GM12878 (cell line): ENCODE results near the gene MXRA8. TPM values are rescaled to one million over a fixed set of nuclear protein-coding genes. Genes with fewer than 3 reads are reported as not detected.
A peak's percentile ranks its signal among the peaks of the same experiment; 100 is the strongest.

Source experiments
- BCL11A ChIP-seq: IDR thresholded peaks from 2 replicates; pipeline ENCODE4 v1.6.1; 2011; ENCODE audit warnings: low read depth, low read length
- BHLHE40 ChIP-seq, 2 experiments: fragments of 450-650 bp in 1 of 2; IDR thresholded peaks; 2 replicates each; pipeline ENCODE4 v1.6.1; 2011 to 2017; ENCODE audit warnings: low read depth in 2 of 2, borderline replicate concordance in 1 of 2, improper control_type of control experiment in 1 of 2, low read length in 1 of 2, mild to moderate bottlenecking in 1 of 2
- CHD1 ChIP-seq: IDR thresholded peaks from 2 replicates; pipeline ENCODE4 v1.6.1; 2012; ENCODE audit warnings: low read depth, low read length, improper control_type of control experiment
- CHD2 ChIP-seq: IDR thresholded peaks from 2 replicates; pipeline ENCODE4 v1.6.1; 2011; ENCODE audit warnings: low read depth, low read length, improper control_type of control experiment, borderline replicate concordance
- CUX1 ChIP-seq: IDR thresholded peaks from 2 replicates; pipeline ENCODE4 v1.6.1; 2012; ENCODE audit warnings: improper control_type of control experiment, low read depth, low read length; ENCODE audit not compliant: insufficient replicate concordance
- E2F4 ChIP-seq: IDR thresholded peaks from 2 replicates; pipeline ENCODE4 v1.6.1; 2012; ENCODE audit warnings: low read depth, low read length, improper control_type of control experiment
- JUNB ChIP-seq: IDR thresholded peaks from 2 replicates; pipeline ENCODE4 v1.6.1; 2016; ENCODE audit warnings: antibody characterized with exemption, mild to moderate bottlenecking
- KAT2A ChIP-seq: conservative IDR thresholded peaks from 2 replicates; pipeline ENCODE4 v1.6.1; 2011; ENCODE audit warnings: low read depth, low read length; ENCODE audit not compliant: control insufficient read depth
- MTA3 ChIP-seq: IDR thresholded peaks from 2 replicates; pipeline ENCODE4 v1.6.1; 2012; ENCODE audit warnings: low read length, inconsistent platforms, borderline replicate concordance
- RB1 ChIP-seq: fragments of 450-650 bp; formaldehyde crosslinking; IDR thresholded peaks from 2 replicates; pipeline ENCODE4 v1.6.1; 2017; ENCODE audit warnings: mild to moderate bottlenecking, borderline replicate concordance
- RBBP5 ChIP-seq: fragments of 200-600 bp; sonication (generic); conservative IDR thresholded peaks from 2 replicates; pipeline ENCODE4 v1.6.1; 2016
- RCOR1 ChIP-seq: conservative IDR thresholded peaks from 2 replicates; pipeline ENCODE4 v1.6.1; 2012; ENCODE audit warnings: low read depth, low read length, improper control_type of control experiment
- TBL1XR1 ChIP-seq: IDR thresholded peaks from 2 replicates; pipeline ENCODE4 v1.6.1; 2012; ENCODE audit warnings: low read depth, low read length, improper control_type of control experiment
- ZNF217 ChIP-seq: fragments of 450-650 bp; IDR thresholded peaks from 2 replicates; pipeline ENCODE4 v1.6.1; 2017; ENCODE audit warnings: antibody characterized with exemption, mild to moderate bottlenecking
- polyA plus RNA-seq, 11 experiments: library from polyadenylated mRNA; depleted of rRNA in 4 of 11; unstranded in 6 of 11; stranded (reverse) in 5 of 11; fragments of >200 nt; fragmentation: Nextera tagmentation in 4 of 11; fragmentation: Illumina TruSeq in 1 of 11; extraction: Ambion mirVana in 4 of 11; extraction: Trizol in 1 of 11; gene quantifications; 1 replicate in 1 of 11; 2 replicates in 10 of 11; pipeline versions ENCODE4 v1.2.1 to v1.2.3, GENCODE V29; 2011 to 2016; ENCODE audit warnings: inconsistent platforms in 2 of 11, missing spikeins in 2 of 11, low read depth in 1 of 11
- total RNA-seq, 4 experiments: library from RNA; depleted of rRNA in 3 of 4; stranded (reverse); fragments of >200 nt in 3 of 4; fragmentation: Illumina TruSeq in 1 of 4; extraction: Trizol in 1 of 4; gene quantifications; 2 replicates each; pipeline versions ENCODE4 v1.2.1 to v1.2.3, GENCODE V29; 2013 to 2021
- TF ChIP-seq, protein P1 (sequence below): fragments of 450-650 bp; IDR thresholded peaks from 2 replicates; pipeline ENCODE4 v1.6.1; 2016; ENCODE audit warnings: mild to moderate bottlenecking
- TF ChIP-seq, protein P2 (sequence below): fragments of 450-650 bp; IDR thresholded peaks from 2 replicates; pipeline ENCODE4 v1.6.1; 2017; ENCODE audit warnings: antibody characterized with exemption, mild to moderate bottlenecking, moderate library complexity
- TF ChIP-seq, protein P3 (sequence below): IDR thresholded peaks from 2 replicates; pipeline ENCODE4 v1.6.1; 2011; ENCODE audit warnings: borderline replicate concordance, low read depth, mild to moderate bottlenecking, moderate library complexity, low read length; ENCODE audit not compliant: insufficient read depth, poor library complexity, severe bottlenecking

MXRA8 gene
- total and polyA plus RNA-seq, 10 of the 15 experiments (the other 5 are each of a cell fraction or from before 2014, with no cell fraction given), result 0.11 to 0.54 (median 0.21) TPM; not detected in 6

- no peak for TF ChIP-seq CUX1
- no peak for TF ChIP-seq JUNB
- no peak for TF ChIP-seq CHD2
- no peak for TF ChIP-seq E2F4
- TF ChIP-seq ZNF217, result no peak
- TF ChIP-seq TBL1XR1, result no peak
- TF ChIP-seq, protein P1, sequence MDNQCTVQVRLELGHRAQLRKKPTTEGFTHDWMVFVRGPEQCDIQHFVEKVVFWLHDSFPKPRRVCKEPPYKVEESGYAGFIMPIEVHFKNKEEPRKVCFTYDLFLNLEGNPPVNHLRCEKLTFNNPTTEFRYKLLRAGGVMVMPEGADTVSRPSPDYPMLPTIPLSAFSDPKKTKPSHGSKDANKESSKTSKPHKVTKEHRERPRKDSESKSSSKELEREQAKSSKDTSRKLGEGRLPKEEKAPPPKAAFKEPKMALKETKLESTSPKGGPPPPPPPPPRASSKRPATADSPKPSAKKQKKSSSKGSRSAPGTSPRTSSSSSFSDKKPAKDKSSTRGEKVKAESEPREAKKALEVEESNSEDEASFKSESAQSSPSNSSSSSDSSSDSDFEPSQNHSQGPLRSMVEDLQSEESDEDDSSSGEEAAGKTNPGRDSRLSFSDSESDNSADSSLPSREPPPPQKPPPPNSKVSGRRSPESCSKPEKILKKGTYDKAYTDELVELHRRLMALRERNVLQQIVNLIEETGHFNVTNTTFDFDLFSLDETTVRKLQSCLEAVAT, result no peak
- TF ChIP-seq BHLHE40 (IDR thresholded peaks at IDR 0.05; ENCODE audit: borderline replicate concordance in 1 of 2, low read depth in 2 of 2, low read length in 1 of 2), result peak in 1 of 2 experiments; percentile 51; a peak in 1 of 4 replicates
- TF ChIP-seq RB1, result peak; percentile 30; the same call in 1 of the 2 replicates
- TF ChIP-seq MTA3, result no peak
- no peak for TF ChIP-seq KAT2A
- TF ChIP-seq RBBP5, result no peak
- TF ChIP-seq, protein P2, sequence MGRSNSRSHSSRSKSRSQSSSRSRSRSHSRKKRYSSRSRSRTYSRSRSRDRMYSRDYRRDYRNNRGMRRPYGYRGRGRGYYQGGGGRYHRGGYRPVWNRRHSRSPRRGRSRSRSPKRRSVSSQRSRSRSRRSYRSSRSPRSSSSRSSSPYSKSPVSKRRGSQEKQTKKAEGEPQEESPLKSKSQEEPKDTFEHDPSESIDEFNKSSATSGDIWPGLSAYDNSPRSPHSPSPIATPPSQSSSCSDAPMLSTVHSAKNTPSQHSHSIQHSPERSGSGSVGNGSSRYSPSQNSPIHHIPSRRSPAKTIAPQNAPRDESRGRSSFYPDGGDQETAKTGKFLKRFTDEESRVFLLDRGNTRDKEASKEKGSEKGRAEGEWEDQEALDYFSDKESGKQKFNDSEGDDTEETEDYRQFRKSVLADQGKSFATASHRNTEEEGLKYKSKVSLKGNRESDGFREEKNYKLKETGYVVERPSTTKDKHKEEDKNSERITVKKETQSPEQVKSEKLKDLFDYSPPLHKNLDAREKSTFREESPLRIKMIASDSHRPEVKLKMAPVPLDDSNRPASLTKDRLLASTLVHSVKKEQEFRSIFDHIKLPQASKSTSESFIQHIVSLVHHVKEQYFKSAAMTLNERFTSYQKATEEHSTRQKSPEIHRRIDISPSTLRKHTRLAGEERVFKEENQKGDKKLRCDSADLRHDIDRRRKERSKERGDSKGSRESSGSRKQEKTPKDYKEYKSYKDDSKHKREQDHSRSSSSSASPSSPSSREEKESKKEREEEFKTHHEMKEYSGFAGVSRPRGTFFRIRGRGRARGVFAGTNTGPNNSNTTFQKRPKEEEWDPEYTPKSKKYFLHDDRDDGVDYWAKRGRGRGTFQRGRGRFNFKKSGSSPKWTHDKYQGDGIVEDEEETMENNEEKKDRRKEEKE, result no peak
- no peak for TF ChIP-seq BCL11A
- TF ChIP-seq RCOR1, result no peak
- no peak for TF ChIP-seq CHD1
- TF ChIP-seq, protein P3, sequence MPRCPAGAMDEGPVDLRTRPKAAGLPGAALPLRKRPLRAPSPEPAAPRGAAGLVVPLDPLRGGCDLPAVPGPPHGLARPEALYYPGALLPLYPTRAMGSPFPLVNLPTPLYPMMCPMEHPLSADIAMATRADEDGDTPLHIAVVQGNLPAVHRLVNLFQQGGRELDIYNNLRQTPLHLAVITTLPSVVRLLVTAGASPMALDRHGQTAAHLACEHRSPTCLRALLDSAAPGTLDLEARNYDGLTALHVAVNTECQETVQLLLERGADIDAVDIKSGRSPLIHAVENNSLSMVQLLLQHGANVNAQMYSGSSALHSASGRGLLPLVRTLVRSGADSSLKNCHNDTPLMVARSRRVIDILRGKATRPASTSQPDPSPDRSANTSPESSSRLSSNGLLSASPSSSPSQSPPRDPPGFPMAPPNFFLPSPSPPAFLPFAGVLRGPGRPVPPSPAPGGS, result no peak
These were observed 9.7 kb downstream of the MXRA8 start (continued) for GRCh38 chr1:1348420-1349255.
